ENCODE measurements around the gene EMP2. TPM values are rescaled to one million over a fixed set of nuclear protein-coding genes. Genes with fewer than 3 reads are reported as not detected.

The EMP2 gene
- total RNA-seq, 1 experiment from 2014 or later = 14.4 TPM

GRCh38 chr16:10579575-10579964 lies 828 bp downstream of the EMP2 start:
- no peak overlapping the region for H3K27ac ChIP-seq (ENCODE audit: insufficient read length, low read depth, low read length)
- WGBS (ENCODE audit: extremely low coverage, insufficient read length, low lambda C conversion rate) = no CpG with 5 or more reads among the region's 6 CpGs
- peak overlapping the region; percentile 53 for H3K4me2 ChIP-seq (ENCODE audit: insufficient read depth, insufficient read length, low read length)
- H2AFZ ChIP-seq (ENCODE audit: low read length) = no peak overlapping the region
- Mint-ChIP-seq H3K27ac (no peak overlapping the region), H3K4me3 (peak overlapping the region; percentile 63 to 77), H3K9me3 (peaks cover 0 to 7% of the 10 kb centered on the region in 2 experiments; a peak in 4 of 5 replicates), H3K4me1 (peaks cover 46 to 68% of the 10 kb centered on the region in 2 experiments), H3K36me3 (ENCODE audit: insufficient read depth in 1 of 3, low read depth in 3 of 3) (peaks cover 0 to 4% (median 2%) of the 10 kb centered on the region in 3 experiments; a peak in 2 of 7 replicates), H3K27me3 (ENCODE audit: low read depth) (peaks cover 24% of the 10 kb centered on the region)
- H3K56ac ChIP-seq (ENCODE audit: insufficient read length, low read depth, low read length) = no peak overlapping the region
- no peak overlapping the region for H2BK15ac ChIP-seq (ENCODE audit: low read depth, low read length)
- no peak overlapping the region for H2BK120ac ChIP-seq (ENCODE audit: low read depth, low read length, poor library complexity, severe bottlenecking)
- no peak overlapping the region for H3K23ac ChIP-seq (ENCODE audit: insufficient read length, low read depth, low read length)
- no peak for TF ChIP-seq CTCF (conservative IDR thresholded peaks at IDR 0.05)
- H4K20me1 ChIP-seq (ENCODE audit: control insufficient read depth, insufficient read depth, insufficient read length) = no peaks in the 10 kb centered on the region
- no peak overlapping the region for H2BK5ac ChIP-seq (ENCODE audit: insufficient read length, low read length)
- no peaks in the 10 kb centered on the region for H3K79me2 ChIP-seq (ENCODE audit: insufficient read depth, low read length)
- no peak overlapping the region for H4K5ac ChIP-seq (ENCODE audit: insufficient read length, low read depth, low read length)
- H2BK12ac ChIP-seq (ENCODE audit: insufficient read length, low read depth, low read length) = no peak overlapping the region
- peak overlapping the region; percentile 9 for H3K9ac ChIP-seq (ENCODE audit: extremely low read depth, insufficient read length, low read length)
- no peak overlapping the region for H4K91ac ChIP-seq (ENCODE audit: insufficient read length, low read depth, low read length)
- H3K4ac ChIP-seq (ENCODE audit: low read depth, low read length) = no peak overlapping the region
- H2AK5ac ChIP-seq (ENCODE audit: insufficient read length, low read length) = no peak overlapping the region
- H3K18ac ChIP-seq (ENCODE audit: insufficient read length, low read depth, low read length) = no peak overlapping the region
- no peaks in the 10 kb centered on the region for H3K9me3 ChIP-seq (ENCODE audit: control insufficient read depth, low read depth, low read length)
- H3K4me1 ChIP-seq (ENCODE audit: insufficient read depth, low read length) = peaks cover 10% of the 10 kb centered on the region; the same call in 1 of the 2 replicates
- no peak for DNase-seq
- no peak overlapping the region for H4K8ac ChIP-seq (replicated peaks; ENCODE audit: insufficient read length, low read depth, low read length)
- no peak overlapping the region for H3T11ph ChIP-seq (ENCODE audit: low read length)
- no peaks in the 10 kb centered on the region for H3K79me1 ChIP-seq (ENCODE audit: insufficient read depth, low read depth, low read length, poor library complexity, severe bottlenecking)
- H3K14ac ChIP-seq (ENCODE audit: insufficient read depth, low read length) = no peak overlapping the region
- H3K27me3 ChIP-seq (ENCODE audit: insufficient read depth, low read length) = no peaks in the 10 kb centered on the region
- H3K23me2 ChIP-seq (ENCODE audit: insufficient read length, low read depth, low read length, poor library complexity, severe bottlenecking) = peaks cover 3% of the 10 kb centered on the region
- no peak overlapping the region for H2BK20ac ChIP-seq (ENCODE audit: low read depth, low read length, poor library complexity, severe bottlenecking)

Measured in H9 (cell line).